GM21576 (cell line): ENCODE results near the gene OR2J1.
"Not testable (repeated sequence)": the region's sequence is repeated elsewhere in the genome, so short reads cannot be mapped to it uniquely, and the experiment has no call there.

ENCODE experiments used
- ATAC-seq: cut with Tn5 transposase; IDR thresholded peaks from one replicate; pipeline ENCODE4 v1.9.1; 2021; ENCODE audit warnings: mild to moderate bottlenecking, moderate library complexity; ENCODE audit not compliant: unreplicated experiment

Gene OR2J1

GRCh38 chr6:29099190-29099589 lies at the start of gene OR2J1:
OR2J1 (plus strand) TSS chr6:29099490; CDS start chr6:29100943, 1,453 bp downstream.
- no peak for ATAC-seq

GRCh38 chr6:29051680-29052079 lies 47.6 kb upstream of the OR2J1 start:
- ATAC-seq = no peak

- no peak for ATAC-seq
These were observed 27.2 kb upstream of the OR2J1 start for GRCh38 chr6:29071831-29072723.

- ATAC-seq = no peak
These were observed 20.1 kb upstream of the OR2J1 start for GRCh38 chr6:29079203-29079602.

GRCh38 chr6:29081312-29081711 lies 18.0 kb upstream of the OR2J1 start:
- ATAC-seq = no peak

- no peak for ATAC-seq
These were observed 16.8 kb upstream of the OR2J1 start for GRCh38 chr6:29082457-29082856.

- no peak for ATAC-seq
These were observed 12.1 kb upstream of the OR2J1 start, which contains the start of gene OR2B3 for GRCh38 chr6:29087213-29087612. OR2B3 (minus strand) TSS chr6:29087313; CDS start chr6:29087248, 65 bp downstream.

GRCh38 chr6:29092957-29093356 lies 6.3 kb upstream of the OR2J1 start:
- ATAC-seq = no peak

GRCh38 chr6:29097803-29098202 lies 1.5 kb upstream of the OR2J1 start:
- no peak for ATAC-seq

- no peak for ATAC-seq
These were observed 8.5 kb downstream of the OR2J1 start, which contains the start of gene OR2J3 for GRCh38 chr6:29107758-29108157. OR2J3 (plus strand) TSS chr6:29108058; CDS start chr6:29111891, 3,833 bp downstream.

GRCh38 chr6:29112135-29112534 lies 12.8 kb downstream of the OR2J1 start:
- ATAC-seq = no peak

- not testable (repeated sequence) for ATAC-seq
These were observed 15.7 kb downstream of the OR2J1 start for GRCh38 chr6:29114964-29115363.

GRCh38 chr6:29129326-29130012 lies 30.2 kb downstream of the OR2J1 start:
- ATAC-seq = no peak

- no peak for ATAC-seq
These were observed 31.4 kb downstream of the OR2J1 start for GRCh38 chr6:29130644-29131043.

GRCh38 chr6:29131691-29132090 lies 32.4 kb downstream of the OR2J1 start:
- no peak for ATAC-seq

GRCh38 chr6:29137724-29138123 lies 38.4 kb downstream of the OR2J1 start:
- no peak for ATAC-seq

- no peak for ATAC-seq
These were observed 42.3 kb downstream of the OR2J1 start for GRCh38 chr6:29141606-29142005.

GRCh38 chr6:29142309-29142708 lies 43.0 kb downstream of the OR2J1 start:
- no peak for ATAC-seq

- no peak for ATAC-seq
These were observed 46.9 kb downstream of the OR2J1 start for GRCh38 chr6:29146179-29146578.

GRCh38 chr6:29147074-29147473 lies 47.8 kb downstream of the OR2J1 start:
- ATAC-seq = no peak

GRCh38 chr6:29149444-29149843 lies 50.2 kb downstream of the OR2J1 start:
- ATAC-seq = not testable (repeated sequence)
